Neutrophil (primary cell): ENCODE data around the gene TXNDC9.

Source experiments
- H3K27ac ChIP-seq: fragments of 200-600 bp; sonication (generic); 2 replicates; pipeline ENCODE4 v1.5.1; 2016; ENCODE audit warnings: mild to moderate bottlenecking, moderate library complexity
- H3K27me3 ChIP-seq: fragments of 200-600 bp; sonication (generic); 2 replicates; pipeline ENCODE4 v1.6.0; 2016; ENCODE audit warnings: mild to moderate bottlenecking
- H3K36me3 ChIP-seq: fragments of 200-600 bp; sonication (generic); 2 replicates; pipeline ENCODE4 v1.5.1; 2017
- H3K4me1 ChIP-seq, 2 experiments: fragments of 200-600 bp in 1 of 2; sonication (generic) in 1 of 2; 1 replicate in 1 of 2; 2 replicates in 1 of 2; pipeline versions ENCODE4 v1.5.1 to v1.6.1; 2013 to 2016; ENCODE audit warnings: low read depth in 1 of 2, low read length in 1 of 2, mild to moderate bottlenecking in 1 of 2, moderate library complexity in 1 of 2; ENCODE audit not compliant: control insufficient read depth in 1 of 2, insufficient read depth in 1 of 2
- H3K4me3 ChIP-seq, 2 experiments: fragments of 200-600 bp in 1 of 2; sonication (generic) in 1 of 2; 1 replicate in 1 of 2; 2 replicates in 1 of 2; pipeline ENCODE4 v1.5.1; 2013 to 2016; ENCODE audit warnings: low read depth in 1 of 2, low read length in 1 of 2, mild to moderate bottlenecking in 1 of 2, moderate library complexity in 1 of 2
- H3K9me3 ChIP-seq: fragments of 200-600 bp; sonication (generic); 2 replicates; pipeline ENCODE4 v1.5.1; 2016
- CTCF ChIP-seq: fragments of 200-600 bp; sonication (generic); IDR thresholded peaks from 2 replicates; pipeline ENCODE4 v1.5.1; 2016; ENCODE audit warnings: antibody characterized with exemption

Gene TXNDC9

GRCh38 chr2:99275882-99276281 is 60.3 kb downstream of the TXNDC9 start:
- TF ChIP-seq CTCF, result no peak

More at GRCh38 chr2:99275882-99276281, 60.3 kb downstream of the TXNDC9 start:
- no peaks in the 10 kb centered on the region for H3K4me1 ChIP-seq
- H3K4me3 ChIP-seq, result no peak overlapping the region
- H3K27ac ChIP-seq, result no peak overlapping the region
- no peaks in the 10 kb centered on the region for H3K27me3 ChIP-seq
- no peaks in the 10 kb centered on the region for H3K36me3 ChIP-seq
- peaks cover 4% of the 10 kb centered on the region for H3K9me3 ChIP-seq
